Keratinocyte (primary cell): ENCODE results near the gene MTCL1.

ENCODE experiments used
- CTCF ChIP-seq, 3 experiments: IDR thresholded peaks in 1 of 3; conservative IDR thresholded peaks in 1 of 3; optimal IDR thresholded peaks in 1 of 3; 2 replicates in 2 of 3; 3 replicates in 1 of 3; pipeline versions ENCODE3 to v1.5.1; 2011; ENCODE audit warnings: low read length in 3 of 3, mild to moderate bottlenecking in 3 of 3, moderate library complexity in 2 of 3, control low read depth in 1 of 3, inconsistent platforms in 1 of 3; ENCODE audit not compliant: insufficient read depth in 2 of 3; ENCODE audit errors: extremely low read depth in 1 of 3
- EZH2 ChIP-seq: IDR thresholded peaks from one replicate; pipeline ENCODE4 v1.6.1; 2012; ENCODE audit warnings: inconsistent platforms, mild to moderate bottlenecking, low read length, moderate library complexity

- no peak for TF ChIP-seq CTCF (optimal IDR thresholded peaks at IDR 0.05 in 1 of 3, IDR thresholded peaks at IDR 0.05 in 1 of 3, conservative IDR thresholded peaks at IDR 0.05 in 1 of 3; ENCODE audit: extremely low read depth in 1 of 3, insufficient read depth in 2 of 3, low read length in 3 of 3)
- TF ChIP-seq EZH2: no peak
These were observed 27.3 kb downstream of the MTCL1 start for GRCh38 chr18:8732442-8733360.
